ENCODE measurements around the gene ITFG2. TPM values are rescaled to one million over a fixed set of nuclear protein-coding genes. Genes with fewer than 3 reads are reported as not detected.

The ITFG2 gene
- total RNA-seq, 1 experiment from 2014 or later = 41.6 TPM

DNA sequence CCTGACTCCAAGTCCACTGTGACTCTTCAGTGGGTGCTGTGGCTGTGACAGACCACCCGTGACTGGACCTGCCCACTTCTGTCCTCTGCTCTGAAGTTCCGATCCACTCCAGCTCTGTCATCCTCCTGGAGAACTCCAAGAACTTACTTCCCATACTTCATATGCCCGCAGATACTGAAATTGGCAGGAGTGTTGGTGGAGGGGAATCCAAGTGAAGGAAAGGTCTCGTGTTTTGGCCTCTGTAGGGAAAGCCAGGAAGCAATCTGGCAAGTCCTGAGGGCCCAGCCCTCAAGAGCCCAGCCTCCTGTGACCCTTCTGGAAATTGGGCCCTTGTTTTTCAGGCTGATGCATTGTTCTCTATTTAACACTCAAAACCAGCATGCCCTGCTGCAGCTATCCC lies 40.1 kb upstream of the ITFG2 start:
- Histone ChIP-seq H3K27me3 (ENCODE audit: insufficient read depth, low read length) (no peaks in the 10 kb centered on the region), H3K23me2 (ENCODE audit: insufficient read length, low read depth, low read length, poor library complexity, severe bottlenecking) (no peaks in the 10 kb centered on the region), H2BK5ac (ENCODE audit: insufficient read length, low read length) (no peak overlapping the region), H3K79me1 (ENCODE audit: insufficient read depth, low read depth, low read length, poor library complexity, severe bottlenecking) (no peaks in the 10 kb centered on the region), H3K9me3 (ENCODE audit: control insufficient read depth, low read depth, low read length) (no peaks in the 10 kb centered on the region), H4K91ac (ENCODE audit: insufficient read length, low read depth, low read length) (no peak overlapping the region), H2AK5ac (ENCODE audit: insufficient read length, low read length) (no peak overlapping the region), H3K4me2 (ENCODE audit: insufficient read depth, insufficient read length, low read length) (no peak overlapping the region), H2BK120ac (ENCODE audit: low read depth, low read length, poor library complexity, severe bottlenecking) (no peak overlapping the region), H4K20me1 (ENCODE audit: control insufficient read depth, insufficient read depth, insufficient read length) (no peaks in the 10 kb centered on the region), H3K56ac (ENCODE audit: insufficient read length, low read depth, low read length) (no peak overlapping the region), H3K4me1 (ENCODE audit: insufficient read depth, low read length) (peaks cover under 1% of the 10 kb centered on the region; the same call in 1 of the 2 replicates), H3K23ac (ENCODE audit: insufficient read length, low read depth, low read length) (no peak overlapping the region), H3K27ac (ENCODE audit: insufficient read length, low read depth, low read length) (no peak overlapping the region), H3K18ac (ENCODE audit: insufficient read length, low read depth, low read length) (no peak overlapping the region), H3K9ac (ENCODE audit: extremely low read depth, insufficient read length, low read length) (no peak overlapping the region), H4K5ac (ENCODE audit: insufficient read length, low read depth, low read length) (no peak overlapping the region), H3T11ph (ENCODE audit: low read length) (no peak overlapping the region), H4K8ac (replicated peaks; ENCODE audit: insufficient read length, low read depth, low read length) (no peak overlapping the region), H2BK12ac (ENCODE audit: insufficient read length, low read depth, low read length) (no peak overlapping the region), H2BK15ac (ENCODE audit: low read depth, low read length) (no peak overlapping the region), H2BK20ac (ENCODE audit: low read depth, low read length, poor library complexity, severe bottlenecking) (no peak overlapping the region), H3K79me2 (ENCODE audit: insufficient read depth, low read length) (no peaks in the 10 kb centered on the region), H3K4ac (ENCODE audit: low read depth, low read length) (no peak overlapping the region), H2AFZ (ENCODE audit: low read length) (no peak overlapping the region), H3K14ac (ENCODE audit: insufficient read depth, low read length) (no peak overlapping the region)
- Mint-ChIP-seq H3K27ac (no peak overlapping the region), H3K4me3 (no peak overlapping the region), H3K36me3 (ENCODE audit: insufficient read depth in 1 of 3, low read depth in 3 of 3) (no peaks in the 10 kb centered on the region), H3K9me3 (peaks cover 3 to 5% of the 10 kb centered on the region in 2 experiments; a peak in 2 of 5 replicates), H3K4me1 (peaks cover 8 to 19% of the 10 kb centered on the region in 2 experiments), H3K27me3 (ENCODE audit: low read depth) (peaks cover 3% of the 10 kb centered on the region; the same call in 1 of the 2 replicates)
- no peak for TF ChIP-seq CTCF (conservative IDR thresholded peaks at IDR 0.05)
- DNase-seq = peak; percentile 17
- no CpG with 5 or more reads among the region's 4 CpGs for WGBS (ENCODE audit: extremely low coverage, insufficient read length, low lambda C conversion rate)
